Measurements from ENCODE around the gene ZNF575. TPM values are rescaled to one million over a fixed set of nuclear protein-coding genes. Genes with fewer than 3 reads are reported as not detected.

ZNF575 gene
- total and polyA plus RNA-seq, 4 donors: 0.08 to 1.0 (median 0.49) TPM

GRCh38 chr19:43552198-43552450 lies 19.1 kb downstream of the ZNF575 start:
- no peak overlapping the region for H3K9ac ChIP-seq (ENCODE audit: low read depth in 1 of 2, low read length in 2 of 2)
- TF ChIP-seq, protein P1, sequence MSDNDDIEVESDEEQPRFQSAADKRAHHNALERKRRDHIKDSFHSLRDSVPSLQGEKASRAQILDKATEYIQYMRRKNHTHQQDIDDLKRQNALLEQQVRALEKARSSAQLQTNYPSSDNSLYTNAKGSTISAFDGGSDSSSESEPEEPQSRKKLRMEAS (IDR thresholded peaks at IDR 0.05): no peak
- H3K4me1 ChIP-seq (ENCODE audit: control insufficient read depth in 4 of 4, insufficient read depth in 4 of 4, low read length in 3 of 4): no peaks in the 10 kb centered on the region
- no peaks in the 10 kb centered on the region for H3K9me3 ChIP-seq (ENCODE audit: control insufficient read depth in 4 of 4, low read length in 3 of 4)
- no peak overlapping the region for H3K27ac ChIP-seq (ENCODE audit: low read depth in 1 of 2, low read length in 2 of 2)
- DNase-seq (ENCODE audit: low spot score): no peak
- no peak overlapping the region for H3K4me3 ChIP-seq (ENCODE audit: low read depth in 1 of 3, low read length in 3 of 3)
- H3K27me3 ChIP-seq (ENCODE audit: control insufficient read depth in 4 of 4, insufficient read depth in 4 of 4, low read length in 3 of 4): no peaks in the 10 kb centered on the region
- peaks cover 8 to 30% (median 14%) of the 10 kb centered on the region in 4 donors for H3K36me3 ChIP-seq (ENCODE audit: control insufficient read depth in 4 of 4, insufficient read depth in 3 of 4, low read depth in 1 of 4, low read length in 3 of 4)
- 96% methylated on average over 3 of the region's 3 CpGs for whole genome bisulfite sequencing

- peaks cover 8 to 30% (median 14%) of the 10 kb centered on the region in 4 donors for H3K36me3 ChIP-seq (ENCODE audit: control insufficient read depth in 4 of 4, insufficient read depth in 3 of 4, low read depth in 1 of 4, low read length in 3 of 4)
Measured at GRCh38 chr19:43552616-43553015, 19.6 kb downstream of the ZNF575 start.

DNA sequence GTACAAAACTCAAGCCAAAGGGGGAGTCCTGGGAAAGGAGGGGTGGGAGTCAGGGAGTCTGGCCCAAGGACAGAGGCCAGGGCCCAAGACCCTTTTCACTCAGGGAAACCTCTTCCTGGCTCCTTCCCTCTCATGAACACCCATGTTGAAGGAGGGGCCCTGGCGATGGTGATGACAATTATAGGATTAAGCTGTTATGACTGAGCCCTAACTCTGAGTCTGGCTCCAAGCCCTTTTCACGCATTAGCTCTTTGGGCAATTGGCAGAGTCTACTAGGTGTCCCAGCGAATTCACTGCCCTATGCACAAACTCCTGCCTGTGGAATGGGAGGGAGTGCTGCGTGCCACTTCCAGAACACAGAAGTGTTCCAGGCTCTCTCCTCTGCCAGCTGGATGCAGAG lies 20.7 kb downstream of the ZNF575 start:
- Histone ChIP-seq H3K36me3 (ENCODE audit: control insufficient read depth in 4 of 4, insufficient read depth in 3 of 4, low read depth in 1 of 4, low read length in 3 of 4) (peaks cover 8 to 30% (median 14%) of the 10 kb centered on the region in 4 donors), H3K4me3 (ENCODE audit: low read depth in 1 of 3, low read length in 3 of 3) (no peak overlapping the region), H3K9me3 (ENCODE audit: control insufficient read depth in 4 of 4, low read length in 3 of 4) (no peaks in the 10 kb centered on the region), H3K9ac (ENCODE audit: low read depth in 1 of 2, low read length in 2 of 2) (no peak overlapping the region), H3K27me3 (ENCODE audit: control insufficient read depth in 4 of 4, insufficient read depth in 4 of 4, low read length in 3 of 4) (no peaks in the 10 kb centered on the region), H3K4me1 (ENCODE audit: control insufficient read depth in 4 of 4, insufficient read depth in 4 of 4, low read length in 3 of 4) (no peaks in the 10 kb centered on the region), H3K27ac (ENCODE audit: low read depth in 1 of 2, low read length in 2 of 2) (no peak overlapping the region)
- TF ChIP-seq NR2F2 (IDR thresholded peaks at IDR 0.05) (no peak), RAD21 (IDR thresholded peaks at IDR 0.05) (no peak), REST (IDR thresholded peaks at IDR 0.05) (no peak), HNF4A (conservative IDR thresholded peaks at IDR 0.05) (no peak), FOXA1 (IDR thresholded peaks at IDR 0.05) (no peak), SP1 (IDR thresholded peaks at IDR 0.05) (no peak), RXRA (IDR thresholded peaks at IDR 0.05) (no peak), JUND (IDR thresholded peaks at IDR 0.05) (no peak), YY1 (IDR thresholded peaks at IDR 0.05) (no peak), FOXA2 (IDR thresholded peaks at IDR 0.05) (no peak), GABPA (IDR thresholded peaks at IDR 0.05 in 1 of 2, conservative IDR thresholded peaks at IDR 0.05 in 1 of 2) (no peak), HNF4G (IDR thresholded peaks at IDR 0.05) (no peak), CTCF (IDR thresholded peaks at IDR 0.05; ENCODE audit: low read depth, low read length, missing input control) (no peak), EGR1 (IDR thresholded peaks at IDR 0.05; ENCODE audit: low read depth in 2 of 2) (no peak), TAF1 (conservative IDR thresholded peaks at IDR 0.05) (no peak)
- TF ChIP-seq, protein P2, sequence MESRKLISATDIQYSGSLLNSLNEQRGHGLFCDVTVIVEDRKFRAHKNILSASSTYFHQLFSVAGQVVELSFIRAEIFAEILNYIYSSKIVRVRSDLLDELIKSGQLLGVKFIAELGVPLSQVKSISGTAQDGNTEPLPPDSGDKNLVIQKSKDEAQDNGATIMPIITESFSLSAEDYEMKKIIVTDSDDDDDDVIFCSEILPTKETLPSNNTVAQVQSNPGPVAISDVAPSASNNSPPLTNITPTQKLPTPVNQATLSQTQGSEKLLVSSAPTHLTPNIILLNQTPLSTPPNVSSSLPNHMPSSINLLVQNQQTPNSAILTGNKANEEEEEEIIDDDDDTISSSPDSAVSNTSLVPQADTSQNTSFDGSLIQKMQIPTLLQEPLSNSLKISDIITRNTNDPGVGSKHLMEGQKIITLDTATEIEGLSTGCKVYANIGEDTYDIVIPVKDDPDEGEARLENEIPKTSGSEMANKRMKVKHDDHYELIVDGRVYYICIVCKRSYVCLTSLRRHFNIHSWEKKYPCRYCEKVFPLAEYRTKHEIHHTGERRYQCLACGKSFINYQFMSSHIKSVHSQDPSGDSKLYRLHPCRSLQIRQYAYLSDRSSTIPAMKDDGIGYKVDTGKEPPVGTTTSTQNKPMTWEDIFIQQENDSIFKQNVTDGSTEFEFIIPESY (IDR thresholded peaks at IDR 0.05): no peak
- TF ChIP-seq, protein P3, sequence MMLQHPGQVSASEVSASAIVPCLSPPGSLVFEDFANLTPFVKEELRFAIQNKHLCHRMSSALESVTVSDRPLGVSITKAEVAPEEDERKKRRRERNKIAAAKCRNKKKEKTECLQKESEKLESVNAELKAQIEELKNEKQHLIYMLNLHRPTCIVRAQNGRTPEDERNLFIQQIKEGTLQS (IDR thresholded peaks at IDR 0.05): no peak
- TF ChIP-seq, protein P1 (IDR thresholded peaks at IDR 0.05): no peak
- no peak for DNase-seq (ENCODE audit: low spot score)
- 85% methylated on average over 4 of the region's 4 CpGs for WGBS

More at GRCh38 chr19:43552616-43553015, 19.6 kb downstream of the ZNF575 start:
- 81% methylated on average over 3 of the region's 3 CpGs for WGBS
- Histone ChIP-seq H3K9me3 (ENCODE audit: control insufficient read depth in 4 of 4, low read length in 3 of 4) (no peaks in the 10 kb centered on the region), H3K27me3 (ENCODE audit: control insufficient read depth in 4 of 4, insufficient read depth in 4 of 4, low read length in 3 of 4) (no peaks in the 10 kb centered on the region), H3K4me3 (ENCODE audit: low read depth in 1 of 3, low read length in 3 of 3) (no peak overlapping the region), H3K4me1 (ENCODE audit: control insufficient read depth in 4 of 4, insufficient read depth in 4 of 4, low read length in 3 of 4) (no peaks in the 10 kb centered on the region), H3K9ac (ENCODE audit: low read depth in 1 of 2, low read length in 2 of 2) (no peak overlapping the region), H3K27ac (ENCODE audit: low read depth in 1 of 2, low read length in 2 of 2) (no peak overlapping the region)
- DNase-seq (ENCODE audit: low spot score): no peak
- TF ChIP-seq HNF4G (IDR thresholded peaks at IDR 0.05) (no peak), EGR1 (IDR thresholded peaks at IDR 0.05; ENCODE audit: low read depth in 2 of 2) (no peak), RXRA (IDR thresholded peaks at IDR 0.05) (no peak)
